NCI-H526 (cell line): ENCODE data around the gene CCL27.
A peak's percentile ranks its signal among the peaks of the same experiment; 100 is the strongest.

Experiments
- DNase-seq, 2 experiments: peaks; one replicate each; lab custom pipeline; 2025; lab: John Stamatoyannopoulos, UW

CCL27 gene

GRCh38 chr9:34662526-34663302, at the start of gene CCL27:
Gene CCL27 (minus strand): TSS chr9:34662657. CDS start chr9:34662633, 24 bp downstream.
- DNase-seq = no peak

DNA sequence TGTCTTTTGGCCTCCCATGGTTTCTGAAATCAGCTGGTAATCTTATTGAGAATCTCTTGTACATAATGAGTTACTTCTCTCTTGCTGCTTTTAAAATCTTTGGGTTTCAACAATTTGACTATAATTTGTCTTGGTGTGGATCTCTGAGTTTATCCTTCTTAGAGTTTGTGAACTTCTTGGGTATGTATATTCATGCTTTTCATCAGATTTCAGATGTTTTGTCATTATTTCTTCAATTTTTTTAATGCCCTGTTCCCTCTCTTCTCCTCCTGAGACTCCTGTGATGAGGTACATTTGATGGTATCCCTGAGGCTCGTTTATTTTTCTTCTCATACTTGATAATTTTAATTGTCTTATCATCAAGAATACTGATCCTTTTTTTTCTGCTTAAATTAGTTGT, 49.7 kb upstream of the CCL27 start:
- DNase-seq = no peak

GRCh38 chr9:34710023-34710422, 47.6 kb upstream of the CCL27 start, which contains the start of gene CCL21:
Gene CCL21 (minus strand): TSS chr9:34710136. CDS start chr9:34710066, 70 bp downstream.
- DNase-seq = no peak

- no peak for DNase-seq
These were observed 46.9 kb upstream of the CCL27 start for GRCh38 chr9:34709196-34709978.

DNA sequence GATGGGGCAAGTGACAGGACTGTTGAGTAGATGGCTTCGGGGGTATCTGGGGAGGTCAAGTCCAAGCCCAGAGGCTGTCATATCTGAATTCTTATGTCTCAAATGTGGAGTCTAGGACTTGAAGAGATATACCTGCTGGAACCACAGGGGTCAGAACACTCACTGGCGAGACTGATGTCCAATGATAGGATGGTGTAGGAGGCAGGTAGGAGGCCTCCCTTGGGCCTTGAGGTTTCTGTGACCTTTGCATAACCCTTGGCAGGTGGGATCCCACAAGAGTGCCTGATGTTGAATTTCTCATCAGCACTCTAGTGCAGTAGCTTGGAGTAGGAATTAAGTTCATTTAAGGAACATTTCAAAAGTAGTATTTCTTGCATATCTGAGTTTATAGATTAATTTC, 44.7 kb upstream of the CCL27 start:
- no peak for DNase-seq

GRCh38 chr9:34701769-34702736, 39.6 kb upstream of the CCL27 start:
- DNase-seq = peak; percentile 47 to 84

- DNase-seq = peak; percentile 34 to 80
These were observed 38.7 kb upstream of the CCL27 start for GRCh38 chr9:34701023-34701768.

GRCh38 chr9:34694811-34695210, 32.4 kb upstream of the CCL27 start:
- DNase-seq = no peak

DNA sequence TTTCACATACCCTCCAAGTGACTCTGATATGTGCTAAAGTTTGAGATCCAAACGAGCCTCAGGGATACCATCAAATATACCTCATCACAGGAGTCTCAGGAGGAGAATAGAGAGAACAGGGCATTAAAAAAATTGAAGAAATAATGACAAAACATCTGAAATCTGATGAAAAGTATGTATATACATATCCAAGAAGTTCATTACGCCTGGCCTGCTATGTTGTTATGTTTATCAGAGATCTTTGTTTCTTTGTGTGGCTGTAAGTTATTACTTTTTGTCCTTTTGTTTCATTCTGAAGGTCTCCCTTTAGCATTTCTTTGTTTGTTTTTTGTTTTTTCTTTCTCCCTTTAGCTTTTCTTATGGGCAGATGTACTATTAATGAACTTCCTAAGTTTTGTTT, 31.1 kb upstream of the CCL27 start:
- no peak for DNase-seq

- DNase-seq = no peak
These were observed 29.5 kb upstream of the CCL27 start for GRCh38 chr9:34691936-34692315.

GRCh38 chr9:34690983-34691935, 28.8 kb upstream of the CCL27 start, which contains the start of gene CCL19:
Gene CCL19 (minus strand): TSS chr9:34691276. CDS start chr9:34691139, 137 bp downstream.
- DNase-seq = no peak

GRCh38 chr9:34689512-34689911, 27.1 kb upstream of the CCL27 start:
- DNase-seq = no peak

GRCh38 chr9:34689116-34689470, 26.6 kb upstream of the CCL27 start:
- DNase-seq = no peak

DNA sequence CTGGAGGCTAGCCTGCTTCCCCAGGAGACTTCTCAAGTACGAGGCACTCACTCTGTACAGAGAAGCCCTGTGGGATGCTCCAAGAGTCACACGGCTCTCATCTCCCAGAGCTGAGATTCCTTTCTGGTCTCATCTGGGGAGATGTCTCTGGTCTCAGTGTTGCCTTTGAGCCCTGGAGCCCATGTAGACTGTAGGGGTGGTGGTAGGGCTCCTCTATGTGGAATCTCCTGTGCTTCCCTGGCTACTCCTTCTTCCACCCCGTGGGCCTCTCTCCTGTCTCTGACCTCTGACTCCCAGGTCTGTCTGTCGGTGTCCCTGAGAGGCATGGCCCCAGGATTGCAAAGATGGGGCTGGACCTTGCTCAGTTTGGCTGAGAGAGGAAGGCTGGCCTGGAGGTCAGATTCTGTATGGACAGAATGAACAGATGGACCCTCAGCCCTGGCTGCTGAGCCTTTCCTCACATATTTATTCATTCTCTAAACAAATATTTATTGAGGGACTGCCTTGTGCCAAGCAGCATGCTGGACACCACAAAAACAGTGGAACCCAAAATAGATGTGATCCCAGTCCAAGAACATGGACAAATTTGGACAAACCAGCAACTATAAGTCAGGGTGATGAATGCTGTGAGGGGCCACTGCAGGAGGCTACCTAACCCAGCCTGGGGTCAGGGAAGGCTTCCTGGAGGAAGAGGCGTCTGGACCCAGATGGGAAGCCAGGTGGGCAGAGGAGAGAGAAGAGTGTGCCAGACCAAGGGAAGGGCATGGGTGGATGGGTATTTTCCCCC, 26.1 kb upstream of the CCL27 start:
- no peak for DNase-seq

DNA sequence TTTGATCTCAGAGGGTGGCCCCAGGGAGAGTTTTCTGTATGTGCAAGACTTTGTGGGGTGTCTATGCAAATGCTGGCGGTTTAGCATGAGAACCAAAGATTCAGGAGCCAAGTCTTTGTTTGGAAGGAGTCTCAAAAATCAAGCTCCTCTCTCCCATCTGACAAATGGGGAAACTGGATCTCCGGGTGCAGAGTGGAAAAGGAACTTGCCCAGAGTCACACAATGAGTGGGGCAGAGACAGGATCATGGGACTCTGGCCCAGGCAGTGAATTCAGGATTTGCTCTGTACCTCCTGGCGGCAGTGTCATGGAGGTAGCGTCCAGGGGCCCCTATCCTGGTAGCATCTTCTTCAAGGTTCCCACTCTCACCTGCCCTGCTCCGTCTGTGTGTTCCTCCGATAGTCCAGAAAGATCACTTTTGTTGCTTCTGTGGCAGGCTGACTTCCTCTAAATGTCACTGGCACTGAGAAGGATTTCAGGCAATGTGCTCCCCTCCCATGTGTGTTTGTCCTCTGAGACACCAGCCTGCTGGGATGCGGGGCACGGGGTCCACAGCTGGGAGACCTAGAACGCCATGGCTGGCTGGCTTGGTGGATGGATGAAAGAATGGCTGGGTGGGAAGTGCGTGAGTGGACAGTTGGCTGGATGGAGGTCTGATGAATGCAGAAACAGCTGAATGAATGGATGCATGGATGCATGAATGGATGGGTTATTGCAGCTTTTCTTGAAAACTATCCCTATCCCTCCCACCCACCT, 25.0 kb upstream of the CCL27 start:
- DNase-seq = no peak

DNA sequence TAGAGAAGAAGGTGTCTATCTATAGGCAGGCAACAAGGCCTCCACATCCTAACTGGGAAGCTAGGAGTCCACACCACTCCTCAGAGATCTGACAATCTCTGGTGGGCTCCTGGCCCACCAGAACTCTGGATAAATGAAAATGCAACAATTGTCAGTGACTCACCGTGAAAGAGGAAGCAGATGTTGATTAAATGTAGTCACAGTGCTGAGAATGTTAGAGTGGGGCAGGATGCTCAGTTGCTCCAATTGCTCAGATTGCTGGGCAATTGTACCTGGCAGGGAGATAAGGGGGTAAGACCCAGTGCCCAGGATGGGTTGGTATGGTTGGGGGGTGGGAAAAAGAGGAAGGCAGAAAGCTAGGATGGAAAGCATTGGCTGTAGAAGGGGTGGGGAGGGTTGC, 24.3 kb upstream of the CCL27 start:
- no peak for DNase-seq

DNA sequence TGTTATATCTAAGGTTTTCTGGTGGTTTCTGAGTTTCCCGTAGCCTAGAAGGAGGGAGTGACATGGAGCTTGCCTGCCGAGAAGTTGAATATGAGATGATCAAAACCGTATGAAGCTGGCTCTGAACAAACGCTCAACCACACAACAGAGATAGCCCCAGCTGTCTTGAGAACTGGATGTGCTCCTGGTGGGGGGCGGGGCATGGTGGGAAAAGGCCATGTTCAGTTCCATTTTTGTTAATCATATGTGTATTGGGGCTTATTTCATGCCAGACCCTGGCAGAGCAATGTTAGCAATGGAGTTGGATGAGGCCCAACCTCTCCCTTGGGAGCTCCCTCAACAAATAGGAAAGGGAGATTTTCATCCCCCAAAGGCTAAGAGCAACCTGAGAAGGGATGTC, 23.8 kb upstream of the CCL27 start:
- DNase-seq = no peak

DNA sequence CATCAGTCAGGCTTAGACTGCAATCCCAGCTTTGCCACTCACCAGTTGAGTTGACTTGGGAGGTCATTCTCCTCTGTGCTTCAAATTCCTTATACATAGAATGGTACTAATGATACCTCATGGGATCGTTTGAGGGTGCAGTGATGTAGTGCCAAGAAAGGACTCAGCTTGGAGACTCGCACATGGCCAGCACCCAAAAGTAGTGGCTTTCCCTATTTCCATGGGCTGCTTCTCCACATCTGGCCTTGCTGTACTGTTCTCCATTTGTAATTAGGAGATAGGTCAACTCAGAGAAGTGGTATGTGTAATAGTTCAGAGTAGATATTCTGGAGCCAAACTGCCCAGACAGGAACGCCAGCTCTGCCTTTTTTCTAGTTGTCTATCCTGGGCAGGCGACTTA, 23.1 kb upstream of the CCL27 start:
- no peak for DNase-seq

- DNase-seq = no peak
These were observed 22.4 kb upstream of the CCL27 start for GRCh38 chr9:34684816-34685215.
